ENCODE results near the gene JUND.

DNA sequence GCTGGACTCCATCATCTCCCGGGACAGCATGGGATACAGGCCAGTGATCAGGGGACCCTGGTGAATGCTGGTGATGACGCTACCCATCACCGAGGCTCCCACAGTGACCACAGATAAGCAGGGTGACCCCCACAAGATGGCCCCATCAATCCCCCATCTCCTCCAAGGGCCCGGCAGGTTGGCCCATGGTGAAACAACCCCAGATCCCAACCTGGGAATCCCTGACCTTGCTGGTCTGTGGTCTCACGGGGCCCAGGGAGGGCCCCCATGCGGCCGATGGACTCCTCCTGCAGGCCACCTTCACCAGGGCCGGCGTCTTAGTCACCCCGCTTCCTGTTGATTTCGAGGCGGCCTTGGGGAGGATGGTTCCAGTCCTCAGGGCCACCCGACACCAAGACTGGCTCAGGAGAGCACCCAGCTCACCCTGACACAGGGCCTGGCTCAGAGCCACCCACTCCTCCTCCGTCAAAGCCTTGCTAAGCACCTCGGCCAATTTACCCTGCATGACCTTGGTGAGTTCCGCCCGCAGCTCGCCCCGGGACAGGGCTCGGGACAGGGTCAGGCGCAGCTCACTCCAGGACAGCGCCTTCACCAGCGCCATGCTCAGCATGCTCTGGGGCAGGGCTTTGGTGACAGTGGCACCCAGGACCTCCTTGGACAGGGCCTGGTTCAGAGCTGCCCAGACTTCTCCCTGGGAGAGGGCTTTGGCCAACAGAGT, 17.1 kb downstream of the JUND start:
- TF ChIP-seq, protein P1, sequence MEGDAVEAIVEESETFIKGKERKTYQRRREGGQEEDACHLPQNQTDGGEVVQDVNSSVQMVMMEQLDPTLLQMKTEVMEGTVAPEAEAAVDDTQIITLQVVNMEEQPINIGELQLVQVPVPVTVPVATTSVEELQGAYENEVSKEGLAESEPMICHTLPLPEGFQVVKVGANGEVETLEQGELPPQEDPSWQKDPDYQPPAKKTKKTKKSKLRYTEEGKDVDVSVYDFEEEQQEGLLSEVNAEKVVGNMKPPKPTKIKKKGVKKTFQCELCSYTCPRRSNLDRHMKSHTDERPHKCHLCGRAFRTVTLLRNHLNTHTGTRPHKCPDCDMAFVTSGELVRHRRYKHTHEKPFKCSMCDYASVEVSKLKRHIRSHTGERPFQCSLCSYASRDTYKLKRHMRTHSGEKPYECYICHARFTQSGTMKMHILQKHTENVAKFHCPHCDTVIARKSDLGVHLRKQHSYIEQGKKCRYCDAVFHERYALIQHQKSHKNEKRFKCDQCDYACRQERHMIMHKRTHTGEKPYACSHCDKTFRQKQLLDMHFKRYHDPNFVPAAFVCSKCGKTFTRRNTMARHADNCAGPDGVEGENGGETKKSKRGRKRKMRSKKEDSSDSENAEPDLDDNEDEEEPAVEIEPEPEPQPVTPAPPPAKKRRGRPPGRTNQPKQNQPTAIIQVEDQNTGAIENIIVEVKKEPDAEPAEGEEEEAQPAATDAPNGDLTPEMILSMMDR (conservative IDR thresholded peaks at IDR 0.05; ENCODE audit: low read depth, low read length): no peak
- TF ChIP-seq EZH2 (IDR thresholded peaks at IDR 0.05; ENCODE audit: low read length, unreplicated experiment): no peak

Data from PC-3 (cell line).